ENCODE data around the gene SENP6.
A peak's percentile ranks its signal among the peaks of the same experiment; 100 is the strongest.

SENP6 gene

DNA sequence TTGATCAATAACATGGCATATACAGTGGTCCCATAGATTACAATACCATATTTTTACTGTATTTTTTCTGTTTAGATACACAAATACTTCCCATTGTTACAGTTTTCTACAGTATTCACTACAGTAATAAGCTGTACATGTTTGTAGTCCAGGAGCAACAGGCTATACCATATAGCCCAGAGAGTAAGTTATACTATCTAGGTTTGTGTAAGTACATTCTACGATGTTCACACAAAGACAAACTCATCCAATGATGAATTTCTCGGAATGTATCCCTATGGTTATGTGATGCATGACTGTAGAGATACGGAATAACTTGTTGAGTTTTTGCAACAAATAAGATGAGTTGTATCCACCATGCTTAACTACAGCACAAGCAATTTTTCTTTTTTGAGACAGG is 143.7 kb downstream of the SENP6 start:
- no peak for DNase-seq (ENCODE audit: low read depth in 3 of 3, low spot score in 1 of 3)

GRCh38 chr6:75746221-75746620 is 144.5 kb downstream of the SENP6 start:
- DNase-seq (ENCODE audit: low read depth in 3 of 3, low spot score in 1 of 3): no peak

- DNase-seq (ENCODE audit: low read depth in 3 of 3, low spot score in 1 of 3): no peak
Observed at GRCh38 chr6:75747152-75747992, 145.7 kb downstream of the SENP6 start.

DNA sequence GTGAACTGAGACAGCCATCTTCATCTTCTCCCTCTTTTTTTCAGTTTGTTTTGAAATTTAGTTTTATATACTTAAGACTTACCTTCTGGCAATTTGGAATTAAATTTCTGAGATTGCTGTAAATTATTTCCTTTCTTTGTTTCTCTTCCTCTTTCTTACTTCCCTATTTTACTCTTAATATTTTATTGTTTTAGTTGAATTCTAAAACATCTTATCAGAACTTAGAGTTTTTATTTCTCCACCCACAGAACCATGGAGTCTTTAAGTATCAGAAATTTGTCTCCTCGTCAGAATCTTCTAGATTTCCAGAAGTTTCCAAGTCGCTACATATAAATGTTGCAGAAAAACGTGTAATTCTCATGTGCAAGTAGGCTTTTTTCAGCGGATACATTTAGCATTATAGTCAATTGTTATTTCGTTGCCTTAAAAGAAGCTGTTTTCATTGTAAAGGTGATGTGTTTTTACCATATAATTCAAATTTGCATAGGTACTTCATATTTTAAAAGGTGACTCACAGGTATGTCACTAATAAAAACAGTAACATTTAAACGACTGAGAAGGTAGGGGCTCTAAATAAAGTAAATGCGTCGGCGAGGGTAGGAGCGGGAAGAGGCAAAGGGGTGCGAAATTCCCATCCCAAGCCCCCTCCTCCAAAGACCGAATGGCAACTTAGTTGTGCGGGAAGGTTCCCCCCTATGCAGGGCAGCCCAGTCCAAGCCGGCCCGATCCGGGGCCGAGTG is 146.5 kb downstream of the SENP6 start:
- no peak for DNase-seq (ENCODE audit: low read depth in 3 of 3, low spot score in 1 of 3)

DNA sequence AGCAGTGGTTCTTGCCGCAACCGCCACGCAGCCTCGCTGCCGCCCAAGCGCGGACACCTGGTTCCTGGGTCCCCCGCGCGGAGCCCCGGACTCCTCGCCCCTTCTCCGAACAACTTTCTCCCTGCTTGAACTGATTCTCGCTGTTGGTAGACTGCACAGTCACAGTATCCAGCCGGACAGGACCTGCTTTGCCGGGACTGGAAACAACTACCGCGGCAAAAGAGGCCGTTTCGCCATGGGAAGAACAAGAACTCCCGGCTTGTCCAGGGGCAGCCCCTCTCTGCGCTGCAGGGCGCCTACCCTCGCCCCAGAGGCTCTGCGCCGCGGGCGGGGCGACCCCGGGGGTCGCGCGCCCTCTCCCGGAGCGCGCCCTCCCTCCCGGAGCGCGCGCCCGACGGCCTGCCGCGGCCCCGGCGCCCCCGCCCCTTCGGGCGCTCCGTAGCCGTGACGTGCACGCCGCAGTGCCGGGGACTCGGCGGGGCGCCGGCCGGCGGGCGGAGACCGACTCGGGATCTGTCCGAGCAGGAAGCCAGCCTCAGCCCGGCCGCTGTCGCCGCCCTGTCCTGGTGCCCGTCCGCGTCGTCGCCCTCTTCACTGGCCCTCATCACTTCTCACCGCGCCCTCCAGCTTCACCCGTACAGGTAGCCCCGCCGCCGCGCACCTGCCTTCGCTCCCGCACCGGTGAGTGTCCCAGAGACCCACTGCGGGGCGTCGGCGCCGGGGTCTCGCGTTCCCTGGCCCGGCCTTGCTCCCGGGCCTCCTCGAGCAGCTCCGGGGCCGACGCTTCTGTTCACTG is 147.3 kb downstream of the SENP6 start, which contains the start of gene MYO6:
Gene MYO6, plus strand, starts transcription at position 497 of the 796 bp plus-strand sequence. CDS start 68,309 bp downstream, outside the sequence.
- peak in 1 of 3 donors; percentile 22 for DNase-seq (ENCODE audit: low read depth in 3 of 3, low spot score in 1 of 3)

DNA sequence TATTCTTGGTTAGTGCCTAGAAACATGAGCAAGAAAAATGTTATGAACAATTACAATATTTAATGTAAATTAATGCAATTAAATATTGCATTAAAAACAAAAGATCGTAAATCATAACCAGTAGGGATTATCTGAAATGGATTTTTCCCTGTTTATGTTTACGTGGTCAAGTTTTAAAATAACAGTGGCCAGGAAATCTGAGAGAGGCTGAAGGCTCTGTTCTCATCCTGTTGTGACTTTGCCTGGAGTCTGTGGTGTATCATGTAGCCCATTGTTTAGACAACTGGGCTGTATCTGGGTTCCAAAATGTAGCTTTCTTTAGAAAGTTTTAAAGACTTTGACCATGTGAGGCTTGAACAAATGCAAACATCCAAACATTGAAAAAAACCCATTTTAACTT is 149.8 kb downstream of the SENP6 start:
- DNase-seq (ENCODE audit: low read depth in 3 of 3, low spot score in 1 of 3): no peak

GRCh38 chr6:75752365-75752764 is 150.7 kb downstream of the SENP6 start:
- no peak for DNase-seq (ENCODE audit: low read depth in 3 of 3, low spot score in 1 of 3)

GRCh38 chr6:75755704-75756103 is 154.0 kb downstream of the SENP6 start:
- no peak for DNase-seq (ENCODE audit: low read depth in 3 of 3, low spot score in 1 of 3)

DNA sequence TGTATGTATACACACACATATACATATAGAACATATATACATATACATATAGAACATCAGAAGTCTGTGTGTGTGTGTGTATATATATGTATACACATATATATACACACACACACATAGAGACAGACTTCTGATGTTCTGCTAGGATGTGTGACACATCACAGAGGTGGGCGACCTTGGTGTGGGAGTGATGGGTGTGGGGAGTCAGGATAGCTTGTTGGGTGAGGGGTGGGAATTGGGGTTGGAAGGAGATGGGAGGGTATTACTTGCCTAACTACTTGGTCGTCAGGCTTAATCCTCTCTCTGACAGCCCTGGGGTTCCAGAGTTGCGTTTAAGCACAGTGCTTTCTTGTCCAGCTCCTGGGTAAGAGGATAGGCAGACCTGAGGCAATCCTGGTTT is 155.6 kb downstream of the SENP6 start:
- DNase-seq (ENCODE audit: low read depth in 3 of 3, low spot score in 1 of 3): no peak

- no peak for DNase-seq (ENCODE audit: low read depth in 3 of 3, low spot score in 1 of 3)
Observed at GRCh38 chr6:75758061-75758460, 156.4 kb downstream of the SENP6 start.

- no peak for DNase-seq (ENCODE audit: low read depth in 3 of 3, low spot score in 1 of 3)
Observed at GRCh38 chr6:75759207-75759606, 157.5 kb downstream of the SENP6 start.

DNA sequence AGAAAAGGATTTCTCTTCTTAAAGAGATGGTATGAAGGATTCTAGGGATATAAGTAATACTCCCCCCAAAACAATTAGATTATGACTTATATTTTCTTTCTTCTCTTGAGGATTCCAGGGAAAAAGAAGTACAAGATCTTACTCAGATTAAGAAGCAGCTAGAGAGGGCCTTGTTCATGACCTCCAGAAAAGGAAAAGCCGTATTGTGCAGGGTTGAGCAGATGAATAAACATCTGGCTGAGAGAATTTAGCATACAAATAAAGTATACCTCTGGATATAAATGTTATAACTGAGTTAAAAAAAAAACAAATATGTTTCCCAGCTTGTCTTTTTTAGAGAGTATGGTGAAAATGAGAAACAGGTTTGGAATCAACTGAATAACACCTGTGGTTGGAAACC is 158.6 kb downstream of the SENP6 start:
- DNase-seq (ENCODE audit: low read depth in 3 of 3, low spot score in 1 of 3): no peak

DNA sequence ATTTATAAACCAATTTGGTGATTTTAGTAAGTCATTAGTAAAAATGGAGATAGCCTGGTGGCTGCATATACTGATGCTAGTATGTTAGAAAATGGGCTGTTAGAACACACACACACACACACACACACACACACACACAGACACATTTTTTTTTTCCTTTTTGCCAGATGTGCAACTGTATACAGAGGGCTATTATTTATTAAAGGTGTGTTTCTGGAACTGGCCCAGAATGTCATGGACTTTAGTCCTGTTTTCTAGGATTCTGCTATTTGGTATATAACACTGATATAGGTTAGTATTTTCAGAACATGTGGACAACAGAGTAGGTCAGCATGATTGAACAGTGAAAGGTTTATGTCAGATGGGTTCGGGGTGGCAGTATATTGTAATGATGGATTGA is 159.8 kb downstream of the SENP6 start:
- no peak for DNase-seq (ENCODE audit: low read depth in 3 of 3, low spot score in 1 of 3)

DNA sequence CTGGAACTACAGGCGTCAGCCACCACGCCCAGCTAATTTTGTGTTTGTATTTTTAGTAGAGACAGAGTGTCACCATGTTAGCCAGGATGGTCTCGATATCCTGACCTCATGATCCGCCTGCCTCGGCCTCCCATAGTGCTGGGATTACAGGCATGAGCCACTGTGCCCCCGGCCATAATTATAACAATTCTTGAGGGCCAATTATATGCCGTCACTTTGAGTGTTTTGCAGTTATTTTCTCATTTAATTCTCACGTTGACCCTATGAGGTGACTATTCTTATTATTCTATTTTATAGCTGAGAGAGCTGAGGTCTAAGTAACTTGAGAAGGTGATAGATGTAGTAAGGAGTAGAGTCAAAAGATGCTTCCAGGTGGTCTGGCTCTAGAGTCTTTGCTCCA is 160.4 kb downstream of the SENP6 start:
- DNase-seq (ENCODE audit: low read depth in 3 of 3, low spot score in 1 of 3): no peak

DNA sequence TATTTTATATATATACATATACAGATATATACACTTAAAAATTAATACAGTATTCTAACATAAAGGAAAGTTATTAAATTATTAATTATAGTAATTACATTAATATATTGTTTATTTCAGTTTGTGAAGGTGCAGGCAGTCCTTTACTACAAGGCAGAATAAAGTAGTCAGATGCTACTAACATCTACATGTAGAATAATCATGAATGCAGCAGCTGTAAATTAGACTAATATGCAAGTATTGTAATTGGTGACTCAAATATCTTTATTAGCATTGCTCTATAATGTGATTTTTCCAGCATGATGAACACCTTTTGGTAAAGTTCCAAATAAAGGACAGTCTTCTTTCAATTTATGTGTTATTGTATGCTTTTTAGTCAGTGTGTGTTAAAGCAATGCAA is 164.7 kb downstream of the SENP6 start:
- no peak for DNase-seq (ENCODE audit: low read depth in 3 of 3, low spot score in 1 of 3)

All from stimulated activated CD4-positive, alpha-beta T cell treated with anti-CD3 and anti-CD28 coated beads, TNF-alpha, amount 100 ng/mL, for 1 hour (primary cell).